T-helper 22 cell (primary cell): Measurements from ENCODE around the gene ACTR8.

Experiments
- DNase-seq: peaks from one replicate; pipeline ENCODE4 v3.0.0-alpha.2; 2020; ENCODE audit warnings: low read depth

ACTR8 gene

GRCh38 chr3:53834429-53835095, 47.4 kb downstream of the ACTR8 start:
- DNase-seq = no peak

GRCh38 chr3:53833700-53834099, 48.3 kb downstream of the ACTR8 start:
- no peak for DNase-seq

GRCh38 chr3:53833053-53833645, 48.8 kb downstream of the ACTR8 start:
- DNase-seq = no peak

- no peak for DNase-seq
These were observed 51.0 kb downstream of the ACTR8 start for GRCh38 chr3:53830944-53831343.

- DNase-seq = no peak
These were observed 52.3 kb downstream of the ACTR8 start for GRCh38 chr3:53829605-53830004.

GRCh38 chr3:53828581-53828980, 53.4 kb downstream of the ACTR8 start:
- DNase-seq = no peak

GRCh38 chr3:53826048-53826447, 55.9 kb downstream of the ACTR8 start:
- no peak for DNase-seq

- no peak for DNase-seq
These were observed 57.2 kb downstream of the ACTR8 start for GRCh38 chr3:53824795-53825194.

- no peak for DNase-seq
These were observed 57.8 kb downstream of the ACTR8 start for GRCh38 chr3:53823956-53824657.

GRCh38 chr3:53823026-53823955, 58.7 kb downstream of the ACTR8 start:
- DNase-seq = no peak

- no peak for DNase-seq
These were observed 59.6 kb downstream of the ACTR8 start for GRCh38 chr3:53822331-53822741.

GRCh38 chr3:53821631-53822121, 60.3 kb downstream of the ACTR8 start:
- no peak for DNase-seq

GRCh38 chr3:53820756-53821580, 61.0 kb downstream of the ACTR8 start:
- DNase-seq = no peak

GRCh38 chr3:53820084-53820483, 61.9 kb downstream of the ACTR8 start:
- DNase-seq = no peak

- no peak for DNase-seq
These were observed 62.6 kb downstream of the ACTR8 start for GRCh38 chr3:53819163-53819868.

- no peak for DNase-seq
These were observed 63.5 kb downstream of the ACTR8 start for GRCh38 chr3:53818221-53819162.

- DNase-seq = no peak
These were observed 64.1 kb downstream of the ACTR8 start for GRCh38 chr3:53817809-53818208.

GRCh38 chr3:53817211-53817610, 64.7 kb downstream of the ACTR8 start:
- no peak for DNase-seq
